ENCODE measurements around the gene CYP4A22.

GRCh38 chr1:47147047-47147785, 10.0 kb downstream of the CYP4A22 start:
- no peak for TF ChIP-seq MEIS1 (CRISPR knock-in tag; IDR thresholded peaks at IDR 0.05; ENCODE audit: borderline replicate concordance)
- TF ChIP-seq, protein P1, sequence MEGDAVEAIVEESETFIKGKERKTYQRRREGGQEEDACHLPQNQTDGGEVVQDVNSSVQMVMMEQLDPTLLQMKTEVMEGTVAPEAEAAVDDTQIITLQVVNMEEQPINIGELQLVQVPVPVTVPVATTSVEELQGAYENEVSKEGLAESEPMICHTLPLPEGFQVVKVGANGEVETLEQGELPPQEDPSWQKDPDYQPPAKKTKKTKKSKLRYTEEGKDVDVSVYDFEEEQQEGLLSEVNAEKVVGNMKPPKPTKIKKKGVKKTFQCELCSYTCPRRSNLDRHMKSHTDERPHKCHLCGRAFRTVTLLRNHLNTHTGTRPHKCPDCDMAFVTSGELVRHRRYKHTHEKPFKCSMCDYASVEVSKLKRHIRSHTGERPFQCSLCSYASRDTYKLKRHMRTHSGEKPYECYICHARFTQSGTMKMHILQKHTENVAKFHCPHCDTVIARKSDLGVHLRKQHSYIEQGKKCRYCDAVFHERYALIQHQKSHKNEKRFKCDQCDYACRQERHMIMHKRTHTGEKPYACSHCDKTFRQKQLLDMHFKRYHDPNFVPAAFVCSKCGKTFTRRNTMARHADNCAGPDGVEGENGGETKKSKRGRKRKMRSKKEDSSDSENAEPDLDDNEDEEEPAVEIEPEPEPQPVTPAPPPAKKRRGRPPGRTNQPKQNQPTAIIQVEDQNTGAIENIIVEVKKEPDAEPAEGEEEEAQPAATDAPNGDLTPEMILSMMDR (tag by site-specific recombination; IDR thresholded peaks at IDR 0.05) = no peak
- TF ChIP-seq TCF7L2 (IDR thresholded peaks at IDR 0.05; ENCODE audit: borderline replicate concordance, low read depth, low read length) = no peak
- no peak for TF ChIP-seq SALL2 (tag by site-specific recombination; IDR thresholded peaks at IDR 0.05; ENCODE audit: borderline replicate concordance)
